ENCODE data around the gene INTS1. TPM values are rescaled to one million over a fixed set of nuclear protein-coding genes. Genes with fewer than 3 reads are reported as not detected.
A peak's percentile ranks its signal among the peaks of the same experiment; 100 is the strongest.

INTS1 gene
- total RNA-seq, 1 experiment from 2014 or later: 71.8 TPM

GRCh38 chr7:1537535-1538412, 33.6 kb upstream of the INTS1 start:
- peak; percentile 92 for DNase-seq
- Histone ChIP-seq H3K27me3 (ENCODE audit: control insufficient read depth, insufficient read depth, low read length) (no peaks in the 10 kb centered on the region), H3K4me3 (ENCODE audit: insufficient read depth, low read depth, low read length) (no peak overlapping the region), H3K36me3 (replicated peaks; ENCODE audit: control insufficient read depth, insufficient read depth, low read length) (no peaks in the 10 kb centered on the region; the same call in 1 of the 2 replicates)

- DNase-seq: peak; percentile 95
- Histone ChIP-seq H3K4me3 (ENCODE audit: insufficient read depth, low read depth, low read length) (no peak overlapping the region), H3K36me3 (replicated peaks; ENCODE audit: control insufficient read depth, insufficient read depth, low read length) (no peaks in the 10 kb centered on the region), H3K27me3 (ENCODE audit: control insufficient read depth, insufficient read depth, low read length) (no peaks in the 10 kb centered on the region)
These were observed 32.8 kb upstream of the INTS1 start for GRCh38 chr7:1536743-1537534.

- no peak overlapping the region for H3K4me3 ChIP-seq (ENCODE audit: insufficient read depth, low read depth, low read length)
These were observed 32.2 kb upstream of the INTS1 start for GRCh38 chr7:1536455-1536742.

GRCh38 chr7:1535701-1536454, 31.7 kb upstream of the INTS1 start:
- DNase-seq: no peak
- Histone ChIP-seq H3K36me3 (replicated peaks; ENCODE audit: control insufficient read depth, insufficient read depth, low read length) (no peaks in the 10 kb centered on the region), H3K27me3 (ENCODE audit: control insufficient read depth, insufficient read depth, low read length) (no peaks in the 10 kb centered on the region; the same call in 1 of the 2 replicates), H3K4me3 (ENCODE audit: insufficient read depth, low read depth, low read length) (no peak overlapping the region)

More at GRCh38 chr7:1536455-1536742, 32.2 kb upstream of the INTS1 start:
- DNase-seq: no peak
- Histone ChIP-seq H3K36me3 (replicated peaks; ENCODE audit: control insufficient read depth, insufficient read depth, low read length) (no peaks in the 10 kb centered on the region), H3K27me3 (ENCODE audit: control insufficient read depth, insufficient read depth, low read length) (no peaks in the 10 kb centered on the region; the same call in 1 of the 2 replicates)

- no peak overlapping the region for H3K4me3 ChIP-seq (ENCODE audit: insufficient read depth, low read depth, low read length)
- H3K27me3 ChIP-seq (ENCODE audit: control insufficient read depth, insufficient read depth, low read length): no peaks in the 10 kb centered on the region; the same call in 1 of the 2 replicates
- no peaks in the 10 kb centered on the region for H3K36me3 ChIP-seq (replicated peaks; ENCODE audit: control insufficient read depth, insufficient read depth, low read length)
- no peak for DNase-seq
These were observed 30.9 kb upstream of the INTS1 start for GRCh38 chr7:1535100-1535458.

- Histone ChIP-seq H3K27me3 (ENCODE audit: control insufficient read depth, insufficient read depth, low read length) (no peaks in the 10 kb centered on the region; the same call in 1 of the 2 replicates), H3K36me3 (replicated peaks; ENCODE audit: control insufficient read depth, insufficient read depth, low read length) (no peaks in the 10 kb centered on the region), H3K4me3 (ENCODE audit: insufficient read depth, low read depth, low read length) (no peak overlapping the region)
- DNase-seq: no peak
These were observed 30.3 kb upstream of the INTS1 start for GRCh38 chr7:1534330-1535099.

GRCh38 chr7:1533547-1534329, 29.5 kb upstream of the INTS1 start:
- DNase-seq: peak; percentile 55

GRCh38 chr7:1533255-1533546, 29.0 kb upstream of the INTS1 start:
- no peak overlapping the region for H3K4me3 ChIP-seq (ENCODE audit: insufficient read depth, low read depth, low read length)

More at GRCh38 chr7:1533547-1534329, 29.5 kb upstream of the INTS1 start:
- H3K27me3 ChIP-seq (ENCODE audit: control insufficient read depth, insufficient read depth, low read length): no peaks in the 10 kb centered on the region; the same call in 1 of the 2 replicates
- no peak overlapping the region for H3K4me3 ChIP-seq (ENCODE audit: insufficient read depth, low read depth, low read length)
- H3K36me3 ChIP-seq (replicated peaks; ENCODE audit: control insufficient read depth, insufficient read depth, low read length): no peaks in the 10 kb centered on the region

GRCh38 chr7:1532456-1533254, 28.5 kb upstream of the INTS1 start:
- peak overlapping the region; percentile 3; the same call in 1 of the 2 replicates for H3K4me3 ChIP-seq (ENCODE audit: insufficient read depth, low read depth, low read length)
- no peaks in the 10 kb centered on the region for H3K36me3 ChIP-seq (replicated peaks; ENCODE audit: control insufficient read depth, insufficient read depth, low read length)
- DNase-seq: peak; percentile 70
- no peaks in the 10 kb centered on the region; the same call in 1 of the 2 replicates for H3K27me3 ChIP-seq (ENCODE audit: control insufficient read depth, insufficient read depth, low read length)

More at GRCh38 chr7:1533255-1533546, 29.0 kb upstream of the INTS1 start:
- no peak for DNase-seq
- H3K36me3 ChIP-seq (replicated peaks; ENCODE audit: control insufficient read depth, insufficient read depth, low read length): no peaks in the 10 kb centered on the region
- H3K27me3 ChIP-seq (ENCODE audit: control insufficient read depth, insufficient read depth, low read length): no peaks in the 10 kb centered on the region; the same call in 1 of the 2 replicates

- Histone ChIP-seq H3K4me3 (ENCODE audit: insufficient read depth, low read depth, low read length) (peak overlapping the region; percentile 3; the same call in 1 of the 2 replicates), H3K36me3 (replicated peaks; ENCODE audit: control insufficient read depth, insufficient read depth, low read length) (no peaks in the 10 kb centered on the region), H3K27me3 (ENCODE audit: control insufficient read depth, insufficient read depth, low read length) (no peaks in the 10 kb centered on the region; the same call in 1 of the 2 replicates)
- DNase-seq: no peak
These were observed 27.8 kb upstream of the INTS1 start for GRCh38 chr7:1531979-1532455.

GRCh38 chr7:1531263-1531978, 27.2 kb upstream of the INTS1 start:
- H3K27me3 ChIP-seq (ENCODE audit: control insufficient read depth, insufficient read depth, low read length): peaks cover under 1% of the 10 kb centered on the region; the same call in 1 of the 2 replicates
- peak; percentile 82 for DNase-seq
- no peaks in the 10 kb centered on the region for H3K36me3 ChIP-seq (replicated peaks; ENCODE audit: control insufficient read depth, insufficient read depth, low read length)
- peak overlapping the region; percentile 38 for H3K4me3 ChIP-seq (ENCODE audit: insufficient read depth, low read depth, low read length)

GRCh38 chr7:1530946-1531262, 26.7 kb upstream of the INTS1 start:
- H3K4me3 ChIP-seq (ENCODE audit: insufficient read depth, low read depth, low read length): peak overlapping the region; percentile 38
- no peaks in the 10 kb centered on the region for H3K36me3 ChIP-seq (replicated peaks; ENCODE audit: control insufficient read depth, insufficient read depth, low read length)
- DNase-seq: peak; percentile 91
- H3K27me3 ChIP-seq (ENCODE audit: control insufficient read depth, insufficient read depth, low read length): peaks cover 2% of the 10 kb centered on the region; the same call in 1 of the 2 replicates

Data from H7 (cell line).